ENCODE data around the gene THBS4.

GRCh38 chr5:80025069-80025468 is 10.1 kb upstream of the THBS4 start:
- no peak for TF ChIP-seq GATA3 (IDR thresholded peaks at IDR 0.05; ENCODE audit: low read depth, low read length)
- TF ChIP-seq GATA2 (IDR thresholded peaks at IDR 0.05; ENCODE audit: low read depth, low read length): no peak

Measured in SH-SY5Y (cell line).